ENCODE results near the gene SRRM4.
"Not testable (repeated sequence)": the region's sequence is repeated elsewhere in the genome, so short reads cannot be mapped to it uniquely, and the experiment has no call there.

The SRRM4 gene

GRCh38 chr12:119088685-119089379, 107.5 kb downstream of the SRRM4 start:
- H3K36me3 Mint-ChIP-seq (ENCODE audit: insufficient read depth) = no peaks in the 10 kb centered on the region

GRCh38 chr12:119089380-119090013, 108.2 kb downstream of the SRRM4 start:
- Mint-ChIP-seq H3K27me3 (peaks cover 7% of the 10 kb centered on the region), H3K4me1 (no peaks in the 10 kb centered on the region), H3K36me3 (ENCODE audit: insufficient read depth) (no peaks in the 10 kb centered on the region), H3K9me3 (peaks cover 17% of the 10 kb centered on the region), H3K4me3 (no peak overlapping the region), H3K27ac (ENCODE audit: low read depth) (no peak overlapping the region)
- DNase-seq (ENCODE audit: low spot score in 2 of 2) (no peak), ATAC-seq (replicated peaks; ENCODE audit: extremely low read depth, poor library complexity, severe bottlenecking) (no peak)

More at GRCh38 chr12:119088685-119089379, 107.5 kb downstream of the SRRM4 start:
- Mint-ChIP-seq H3K4me1 (no peaks in the 10 kb centered on the region), H3K27me3 (peaks cover 14% of the 10 kb centered on the region), H3K4me3 (no peak overlapping the region), H3K9me3 (peaks cover 17% of the 10 kb centered on the region), H3K27ac (ENCODE audit: low read depth) (no peak overlapping the region)
- ATAC-seq (replicated peaks; ENCODE audit: extremely low read depth, poor library complexity, severe bottlenecking) (no peak), DNase-seq (ENCODE audit: low spot score in 2 of 2) (no peak)

- H3K27ac Mint-ChIP-seq (ENCODE audit: low read depth) = no peak overlapping the region
Observed at GRCh38 chr12:119090276-119090675, 108.9 kb downstream of the SRRM4 start.

GRCh38 chr12:119090865-119091264, 109.5 kb downstream of the SRRM4 start:
- Mint-ChIP-seq H3K9me3 (peaks cover 17% of the 10 kb centered on the region), H3K4me1 (no peaks in the 10 kb centered on the region), H3K27ac (ENCODE audit: low read depth) (no peak overlapping the region), H3K36me3 (ENCODE audit: insufficient read depth) (no peaks in the 10 kb centered on the region), H3K27me3 (peaks cover 6% of the 10 kb centered on the region), H3K4me3 (no peak overlapping the region)
- no peak for ATAC-seq (replicated peaks; ENCODE audit: extremely low read depth, poor library complexity, severe bottlenecking)
- no peak for DNase-seq (ENCODE audit: low spot score in 2 of 2)

More at GRCh38 chr12:119090276-119090675, 108.9 kb downstream of the SRRM4 start:
- no peaks in the 10 kb centered on the region for H3K4me1 Mint-ChIP-seq
- peaks cover 6% of the 10 kb centered on the region for H3K27me3 Mint-ChIP-seq
- no peak for DNase-seq (ENCODE audit: low spot score in 2 of 2)
- H3K9me3 Mint-ChIP-seq = peaks cover 17% of the 10 kb centered on the region
- no peak overlapping the region for H3K4me3 Mint-ChIP-seq
- no peaks in the 10 kb centered on the region for H3K36me3 Mint-ChIP-seq (ENCODE audit: insufficient read depth)
- no peak for ATAC-seq (replicated peaks; ENCODE audit: extremely low read depth, poor library complexity, severe bottlenecking)

- H3K9me3 Mint-ChIP-seq = peaks cover 25% of the 10 kb centered on the region
Observed at GRCh38 chr12:119096429-119097202, 115.3 kb downstream of the SRRM4 start.

GRCh38 chr12:119100933-119101332, 119.6 kb downstream of the SRRM4 start:
- ATAC-seq (replicated peaks; ENCODE audit: extremely low read depth, poor library complexity, severe bottlenecking) (no peak), DNase-seq (ENCODE audit: low spot score in 2 of 2) (no peak)
- no peak overlapping the region for H3K4me3 Mint-ChIP-seq
- H3K9me3 Mint-ChIP-seq = peaks cover 12% of the 10 kb centered on the region
- peaks cover 2% of the 10 kb centered on the region for H3K36me3 Mint-ChIP-seq (ENCODE audit: insufficient read depth)
- H3K4me1 Mint-ChIP-seq = no peaks in the 10 kb centered on the region
- H3K27ac Mint-ChIP-seq (ENCODE audit: low read depth) = no peak overlapping the region
- H3K27me3 Mint-ChIP-seq = no peaks in the 10 kb centered on the region

More at GRCh38 chr12:119096429-119097202, 115.3 kb downstream of the SRRM4 start:
- no peak overlapping the region for H3K27ac Mint-ChIP-seq (ENCODE audit: low read depth)
- DNase-seq (ENCODE audit: low spot score in 2 of 2) (no peak), ATAC-seq (replicated peaks; ENCODE audit: extremely low read depth, poor library complexity, severe bottlenecking) (no peak)
- peaks cover 2% of the 10 kb centered on the region for H3K36me3 Mint-ChIP-seq (ENCODE audit: insufficient read depth)
- H3K4me3 Mint-ChIP-seq = no peak overlapping the region
- H3K27me3 Mint-ChIP-seq = no peaks in the 10 kb centered on the region
- no peaks in the 10 kb centered on the region for H3K4me1 Mint-ChIP-seq

GRCh38 chr12:119102274-119102673, 120.9 kb downstream of the SRRM4 start:
- ATAC-seq (replicated peaks; ENCODE audit: extremely low read depth, poor library complexity, severe bottlenecking) = no peak
- Mint-ChIP-seq H3K9me3 (peaks cover 12% of the 10 kb centered on the region), H3K4me1 (no peaks in the 10 kb centered on the region)

GRCh38 chr12:119102714-119103113, 121.4 kb downstream of the SRRM4 start:
- Mint-ChIP-seq H3K36me3 (ENCODE audit: insufficient read depth) (peaks cover 2% of the 10 kb centered on the region), H3K9me3 (peaks cover 9% of the 10 kb centered on the region), H3K4me1 (no peaks in the 10 kb centered on the region), H3K4me3 (no peak overlapping the region), H3K27me3 (no peaks in the 10 kb centered on the region), H3K27ac (ENCODE audit: low read depth) (no peak overlapping the region)
- ATAC-seq (replicated peaks; ENCODE audit: extremely low read depth, poor library complexity, severe bottlenecking) = no peak
- no peak for DNase-seq (ENCODE audit: low spot score in 2 of 2)

More at GRCh38 chr12:119102274-119102673, 120.9 kb downstream of the SRRM4 start:
- Mint-ChIP-seq H3K27me3 (no peaks in the 10 kb centered on the region), H3K36me3 (ENCODE audit: insufficient read depth) (peaks cover 2% of the 10 kb centered on the region), H3K4me3 (no peak overlapping the region), H3K27ac (ENCODE audit: low read depth) (no peak overlapping the region)
- DNase-seq (ENCODE audit: low spot score in 2 of 2) = no peak

GRCh38 chr12:119104969-119105368, 123.6 kb downstream of the SRRM4 start:
- not testable (repeated sequence) for ATAC-seq (replicated peaks; ENCODE audit: extremely low read depth, poor library complexity, severe bottlenecking); H3K27me3 Mint-ChIP-seq; DNase-seq (ENCODE audit: low spot score in 2 of 2); H3K9me3 Mint-ChIP-seq; H3K36me3 Mint-ChIP-seq (ENCODE audit: insufficient read depth); H3K4me1 Mint-ChIP-seq; H3K27ac Mint-ChIP-seq (ENCODE audit: low read depth); H3K4me3 Mint-ChIP-seq

GRCh38 chr12:119113496-119113986, 132.2 kb downstream of the SRRM4 start:
- H3K9me3 Mint-ChIP-seq = peaks cover 11% of the 10 kb centered on the region
- no peak overlapping the region for H3K4me3 Mint-ChIP-seq
- DNase-seq (ENCODE audit: low spot score in 2 of 2) (no peak), ATAC-seq (replicated peaks; ENCODE audit: extremely low read depth, poor library complexity, severe bottlenecking) (no peak)
- H3K27ac Mint-ChIP-seq (ENCODE audit: low read depth) = no peak overlapping the region
- H3K36me3 Mint-ChIP-seq (ENCODE audit: insufficient read depth) = peaks cover 2% of the 10 kb centered on the region
- H3K4me1 Mint-ChIP-seq = no peaks in the 10 kb centered on the region
- H3K27me3 Mint-ChIP-seq = peaks cover 10% of the 10 kb centered on the region

- DNase-seq (ENCODE audit: low spot score in 2 of 2) (no peak), ATAC-seq (replicated peaks; ENCODE audit: extremely low read depth, poor library complexity, severe bottlenecking) (no peak)
- no peak overlapping the region for H3K27ac Mint-ChIP-seq (ENCODE audit: low read depth)
- peaks cover 10% of the 10 kb centered on the region for H3K9me3 Mint-ChIP-seq
- peaks cover 10% of the 10 kb centered on the region for H3K27me3 Mint-ChIP-seq
- no peaks in the 10 kb centered on the region for H3K4me1 Mint-ChIP-seq
- peaks cover 2% of the 10 kb centered on the region for H3K36me3 Mint-ChIP-seq (ENCODE audit: insufficient read depth)
- H3K4me3 Mint-ChIP-seq = no peak overlapping the region
Observed at GRCh38 chr12:119114294-119114693, 133.0 kb downstream of the SRRM4 start.

GRCh38 chr12:119115296-119115905, 134.1 kb downstream of the SRRM4 start:
- Mint-ChIP-seq H3K36me3 (ENCODE audit: insufficient read depth) (peaks cover 2% of the 10 kb centered on the region), H3K9me3 (peaks cover 6% of the 10 kb centered on the region), H3K4me3 (no peak overlapping the region), H3K27ac (ENCODE audit: low read depth) (no peak overlapping the region), H3K4me1 (no peaks in the 10 kb centered on the region), H3K27me3 (peaks cover 10% of the 10 kb centered on the region)
- ATAC-seq (replicated peaks; ENCODE audit: extremely low read depth, poor library complexity, severe bottlenecking) = no peak
- no peak for DNase-seq (ENCODE audit: low spot score in 2 of 2)

Measured in central memory CD8-positive, alpha-beta T cell (primary cell).